Measurements from ENCODE around the gene HECW1.

Gene HECW1

DNA sequence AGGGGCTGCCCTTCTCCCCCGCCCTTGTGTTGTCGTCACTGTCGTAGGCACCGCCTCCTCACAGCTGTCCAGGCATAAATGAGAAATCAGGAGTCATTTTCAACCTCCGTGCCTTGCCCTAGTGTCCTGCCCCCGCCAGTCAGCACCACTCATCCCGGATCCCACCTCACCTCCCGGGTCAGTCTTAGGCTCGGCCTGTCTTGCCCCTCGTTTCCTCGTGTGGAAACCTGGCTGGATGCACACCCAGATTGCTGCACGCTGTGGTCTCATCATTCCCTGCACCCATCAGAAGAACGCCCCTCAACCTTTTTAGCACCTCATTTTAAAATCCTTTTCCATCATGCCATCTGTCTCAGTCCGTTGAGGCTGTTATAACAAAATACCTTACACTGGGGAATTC, 213.1 kb downstream of the HECW1 start (continued):
- TF ChIP-seq, protein P1, sequence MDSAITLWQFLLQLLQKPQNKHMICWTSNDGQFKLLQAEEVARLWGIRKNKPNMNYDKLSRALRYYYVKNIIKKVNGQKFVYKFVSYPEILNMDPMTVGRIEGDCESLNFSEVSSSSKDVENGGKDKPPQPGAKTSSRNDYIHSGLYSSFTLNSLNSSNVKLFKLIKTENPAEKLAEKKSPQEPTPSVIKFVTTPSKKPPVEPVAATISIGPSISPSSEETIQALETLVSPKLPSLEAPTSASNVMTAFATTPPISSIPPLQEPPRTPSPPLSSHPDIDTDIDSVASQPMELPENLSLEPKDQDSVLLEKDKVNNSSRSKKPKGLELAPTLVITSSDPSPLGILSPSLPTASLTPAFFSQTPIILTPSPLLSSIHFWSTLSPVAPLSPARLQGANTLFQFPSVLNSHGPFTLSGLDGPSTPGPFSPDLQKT (IDR thresholded peaks at IDR 0.05; ENCODE audit: borderline replicate concordance, low read depth, low read length), result no peak
- TF ChIP-seq, protein P2, sequence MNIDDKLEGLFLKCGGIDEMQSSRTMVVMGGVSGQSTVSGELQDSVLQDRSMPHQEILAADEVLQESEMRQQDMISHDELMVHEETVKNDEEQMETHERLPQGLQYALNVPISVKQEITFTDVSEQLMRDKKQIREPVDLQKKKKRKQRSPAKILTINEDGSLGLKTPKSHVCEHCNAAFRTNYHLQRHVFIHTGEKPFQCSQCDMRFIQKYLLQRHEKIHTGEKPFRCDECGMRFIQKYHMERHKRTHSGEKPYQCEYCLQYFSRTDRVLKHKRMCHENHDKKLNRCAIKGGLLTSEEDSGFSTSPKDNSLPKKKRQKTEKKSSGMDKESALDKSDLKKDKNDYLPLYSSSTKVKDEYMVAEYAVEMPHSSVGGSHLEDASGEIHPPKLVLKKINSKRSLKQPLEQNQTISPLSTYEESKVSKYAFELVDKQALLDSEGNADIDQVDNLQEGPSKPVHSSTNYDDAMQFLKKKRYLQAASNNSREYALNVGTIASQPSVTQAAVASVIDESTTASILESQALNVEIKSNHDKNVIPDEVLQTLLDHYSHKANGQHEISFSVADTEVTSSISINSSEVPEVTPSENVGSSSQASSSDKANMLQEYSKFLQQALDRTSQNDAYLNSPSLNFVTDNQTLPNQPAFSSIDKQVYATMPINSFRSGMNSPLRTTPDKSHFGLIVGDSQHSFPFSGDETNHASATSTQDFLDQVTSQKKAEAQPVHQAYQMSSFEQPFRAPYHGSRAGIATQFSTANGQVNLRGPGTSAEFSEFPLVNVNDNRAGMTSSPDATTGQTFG (tag by site-specific recombination; IDR thresholded peaks at IDR 0.05; ENCODE audit: borderline replicate concordance), result no peak
- TF ChIP-seq ZNF561 (tag by site-specific recombination; IDR thresholded peaks at IDR 0.05; ENCODE audit: borderline replicate concordance) (no peak), ZFHX2 (tag by site-specific recombination; conservative IDR thresholded peaks at IDR 0.05) (no peak), ZNF544 (tag by site-specific recombination; IDR thresholded peaks at IDR 0.05) (no peak)
- TF ChIP-seq, protein P3, sequence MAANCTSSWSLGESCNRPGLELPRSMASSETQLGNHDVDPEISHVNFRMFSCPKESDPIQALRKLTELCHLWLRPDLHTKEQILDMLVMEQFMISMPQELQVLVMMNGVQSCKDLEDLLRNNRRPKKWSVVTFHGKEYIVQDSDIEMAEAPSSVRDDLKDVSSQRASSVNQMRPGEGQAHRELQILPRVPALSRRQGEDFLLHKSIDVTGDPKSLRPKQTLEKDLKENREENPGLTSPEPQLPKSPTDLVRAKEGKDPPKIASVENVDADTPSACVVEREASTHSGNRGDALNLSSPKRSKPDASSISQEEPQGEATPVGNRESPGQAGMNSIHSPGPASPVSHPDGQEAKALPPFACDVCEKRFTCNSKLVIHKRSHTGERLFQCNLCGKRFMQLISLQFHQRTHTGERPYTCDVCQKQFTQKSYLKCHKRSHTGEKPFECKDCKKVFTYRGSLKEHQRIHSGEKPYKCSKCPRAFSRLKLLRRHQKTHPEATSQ (tag by site-specific recombination; IDR thresholded peaks at IDR 0.05), result no peak

DNA sequence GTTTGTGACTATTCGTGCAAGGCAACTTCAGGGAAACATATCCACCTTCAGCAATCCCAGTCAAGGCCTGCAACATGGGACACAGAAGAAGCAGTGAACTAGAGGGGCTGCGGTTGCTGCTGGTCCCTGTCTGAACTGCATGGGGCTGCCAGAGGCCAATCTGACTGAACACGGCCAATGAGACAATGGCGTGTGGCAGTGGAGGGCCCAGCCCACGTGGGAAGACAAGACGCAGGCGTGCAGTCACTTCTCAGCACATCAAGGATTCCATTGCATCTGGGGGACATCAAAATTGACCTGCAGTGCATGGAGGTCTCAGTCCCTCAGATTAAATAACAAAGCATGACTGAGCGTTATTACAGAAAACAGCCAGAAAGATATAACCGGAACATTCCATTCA, 215.9 kb downstream of the HECW1 start:
- H3K4me1 ChIP-seq (ENCODE audit: control insufficient read depth, insufficient read depth, low read length), result no peaks in the 10 kb centered on the region
- TF ChIP-seq ZBTB1 (tag by site-specific recombination; IDR thresholded peaks at IDR 0.05), result no peak
- TF ChIP-seq ZNF223 (tag by site-specific recombination; IDR thresholded peaks at IDR 0.05), result no peak
- TF ChIP-seq ZNF140 (tag by site-specific recombination; IDR thresholded peaks at IDR 0.05), result no peak
- no peak for TF ChIP-seq YY2 (tag by site-specific recombination; IDR thresholded peaks at IDR 0.05)
- ChIA-PET CTCF (no interaction called here), POLR2A (no interaction called here)
- H3K27ac ChIP-seq (ENCODE audit: extremely low read depth, low read depth, low read length), result no peak overlapping the region
- no peaks in the 10 kb centered on the region for H3K9me3 ChIP-seq (ENCODE audit: control insufficient read depth, insufficient read depth, low read depth, low read length)
- H3K36me3 ChIP-seq (ENCODE audit: control insufficient read depth in 2 of 2, insufficient read depth in 1 of 2, low read length in 2 of 2), result no peaks in the 10 kb centered on the region
- no peak overlapping the region for H3K4me3 ChIP-seq (ENCODE audit: low read depth, low read length)

DNA sequence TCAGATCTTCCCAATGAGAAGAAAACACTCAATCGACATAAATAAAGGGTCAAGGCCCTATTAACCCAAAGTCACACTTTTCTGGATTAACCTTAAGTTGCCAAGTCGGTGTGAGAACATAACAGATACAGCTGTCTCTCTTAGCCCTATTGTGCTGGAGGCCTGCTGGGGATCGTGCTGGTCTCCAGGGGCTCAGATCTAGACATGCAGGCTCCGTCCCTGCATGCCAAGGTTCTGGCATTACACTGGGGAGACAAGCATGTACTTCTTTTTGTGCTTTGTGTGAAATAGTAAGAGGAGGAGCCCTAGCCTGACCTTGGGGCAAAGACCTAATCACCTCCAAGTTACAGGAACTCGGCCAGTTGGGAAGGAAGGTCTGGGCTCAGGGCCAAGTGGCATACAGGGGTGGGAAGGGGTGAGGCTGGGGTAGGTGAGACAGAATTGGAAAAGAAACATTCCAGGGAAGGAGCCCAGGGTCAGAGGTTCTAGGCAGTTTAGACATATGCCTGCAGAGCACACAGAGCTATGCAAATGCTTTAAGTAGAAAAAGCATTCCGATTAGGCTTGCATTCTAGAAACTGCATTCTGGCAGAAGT, 216.4 kb downstream of the HECW1 start:
- Histone ChIP-seq H3K36me3 (ENCODE audit: control insufficient read depth in 2 of 2, insufficient read depth in 1 of 2, low read length in 2 of 2) (no peaks in the 10 kb centered on the region), H3K4me3 (ENCODE audit: low read depth, low read length) (no peak overlapping the region), H3K27ac (ENCODE audit: extremely low read depth, low read depth, low read length) (no peak overlapping the region), H3K9me3 (ENCODE audit: control insufficient read depth, insufficient read depth, low read depth, low read length) (no peaks in the 10 kb centered on the region), H3K4me1 (ENCODE audit: control insufficient read depth, insufficient read depth, low read length) (no peaks in the 10 kb centered on the region)
- no peak for TF ChIP-seq MZF1 (tag by site-specific recombination; IDR thresholded peaks at IDR 0.05; ENCODE audit: borderline replicate concordance)
- TF ChIP-seq ZNF221 (tag by site-specific recombination; IDR thresholded peaks at IDR 0.05; ENCODE audit: borderline replicate concordance), result no peak
- TF ChIP-seq, protein P4, sequence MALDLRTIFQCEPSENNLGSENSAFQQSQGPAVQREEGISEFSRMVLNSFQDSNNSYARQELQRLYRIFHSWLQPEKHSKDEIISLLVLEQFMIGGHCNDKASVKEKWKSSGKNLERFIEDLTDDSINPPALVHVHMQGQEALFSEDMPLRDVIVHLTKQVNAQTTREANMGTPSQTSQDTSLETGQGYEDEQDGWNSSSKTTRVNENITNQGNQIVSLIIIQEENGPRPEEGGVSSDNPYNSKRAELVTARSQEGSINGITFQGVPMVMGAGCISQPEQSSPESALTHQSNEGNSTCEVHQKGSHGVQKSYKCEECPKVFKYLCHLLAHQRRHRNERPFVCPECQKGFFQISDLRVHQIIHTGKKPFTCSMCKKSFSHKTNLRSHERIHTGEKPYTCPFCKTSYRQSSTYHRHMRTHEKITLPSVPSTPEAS (tag by site-specific recombination; IDR thresholded peaks at IDR 0.05), result no peak
- TF ChIP-seq ZNF202 (tag by site-specific recombination; IDR thresholded peaks at IDR 0.05; ENCODE audit: borderline replicate concordance), result no peak
- no peak for TF ChIP-seq ZNF585B (tag by site-specific recombination; IDR thresholded peaks at IDR 0.05)
- TF ChIP-seq ZFP37 (tag by site-specific recombination; IDR thresholded peaks at IDR 0.05), result no peak
- TF ChIP-seq ZNF350 (tag by site-specific recombination; IDR thresholded peaks at IDR 0.05), result no peak
- TF ChIP-seq GLIS2 (tag by site-specific recombination; IDR thresholded peaks at IDR 0.05), result no peak
- no peak for TF ChIP-seq FEZF1 (tag by site-specific recombination; IDR thresholded peaks at IDR 0.05)
- no peak for TF ChIP-seq ZFP41 (tag by site-specific recombination; IDR thresholded peaks at IDR 0.05; ENCODE audit: borderline replicate concordance)
- POLR2A ChIA-PET, result no interaction called here
- CTCF ChIA-PET, result interaction anchor here (0.7 kb wide), 1 partner anchor 66 kb away, joined by 3 read pairs; no protein-coding TSS in a partner anchor
